Measurements from ENCODE around the gene EDIL3.
A peak's percentile ranks its signal among the peaks of the same experiment; 100 is the strongest.

The EDIL3 gene

GRCh38 chr5:84257061-84257460 is 127.6 kb downstream of the EDIL3 start:
- no peak for FAIRE-seq

- no peak for FAIRE-seq
Measured at GRCh38 chr5:84255315-84255714, 129.4 kb downstream of the EDIL3 start.

- no peak for FAIRE-seq
Measured at GRCh38 chr5:84253946-84254345, 130.7 kb downstream of the EDIL3 start.

GRCh38 chr5:84251503-84251902 is 133.2 kb downstream of the EDIL3 start:
- FAIRE-seq: no peak

- FAIRE-seq: no peak
Measured at GRCh38 chr5:84249918-84250630, 134.6 kb downstream of the EDIL3 start.

- FAIRE-seq: no peak
Measured at GRCh38 chr5:84248013-84248412, 136.7 kb downstream of the EDIL3 start.

- no peak for FAIRE-seq
Measured at GRCh38 chr5:84242286-84242685, 142.4 kb downstream of the EDIL3 start.

- FAIRE-seq: no peak
Measured at GRCh38 chr5:84239494-84239893, 145.2 kb downstream of the EDIL3 start.

GRCh38 chr5:84237126-84237525 is 147.6 kb downstream of the EDIL3 start:
- no peak for FAIRE-seq

GRCh38 chr5:84231433-84231832 is 153.2 kb downstream of the EDIL3 start:
- FAIRE-seq: no peak

- FAIRE-seq: no peak
Measured at GRCh38 chr5:84229045-84229444, 155.6 kb downstream of the EDIL3 start.

- no peak for FAIRE-seq
Measured at GRCh38 chr5:84228266-84228665, 156.4 kb downstream of the EDIL3 start.

GRCh38 chr5:84227236-84227635 is 157.4 kb downstream of the EDIL3 start:
- FAIRE-seq: no peak

GRCh38 chr5:84218546-84218945 is 166.1 kb downstream of the EDIL3 start:
- no peak for FAIRE-seq

- FAIRE-seq: no peak
Measured at GRCh38 chr5:84215521-84215920, 169.2 kb downstream of the EDIL3 start.

GRCh38 chr5:84213861-84214260 is 170.8 kb downstream of the EDIL3 start:
- no peak for FAIRE-seq

GRCh38 chr5:84213212-84213611 is 171.5 kb downstream of the EDIL3 start:
- FAIRE-seq: peak; percentile 12

- FAIRE-seq: no peak
Measured at GRCh38 chr5:84204772-84205171, 179.9 kb downstream of the EDIL3 start.

GRCh38 chr5:84202136-84202535 is 182.5 kb downstream of the EDIL3 start:
- FAIRE-seq: no peak

GRCh38 chr5:84197538-84197937 is 187.1 kb downstream of the EDIL3 start:
- FAIRE-seq: no peak

GRCh38 chr5:84191281-84191680 is 193.4 kb downstream of the EDIL3 start:
- no peak for FAIRE-seq

GRCh38 chr5:84184857-84185256 is 199.8 kb downstream of the EDIL3 start:
- no peak for FAIRE-seq

- FAIRE-seq: no peak
Measured at GRCh38 chr5:84181093-84181492, 203.6 kb downstream of the EDIL3 start.

- no peak for FAIRE-seq
Measured at GRCh38 chr5:84168841-84169240, 215.8 kb downstream of the EDIL3 start.

- FAIRE-seq: no peak
Measured at GRCh38 chr5:84163671-84164070, 221.0 kb downstream of the EDIL3 start.
